ENCODE data around the gene ALG2.
"Not testable (repeated sequence)": the region's sequence is repeated elsewhere in the genome, so short reads cannot be mapped to it uniquely, and the experiment has no call there.

ALG2 gene

GRCh38 chr9:99239341-99240060 lies 17.8 kb upstream of the ALG2 start:
- DNase-seq: no peak

GRCh38 chr9:99238331-99238730 lies 16.6 kb upstream of the ALG2 start:
- no peak for DNase-seq

DNA sequence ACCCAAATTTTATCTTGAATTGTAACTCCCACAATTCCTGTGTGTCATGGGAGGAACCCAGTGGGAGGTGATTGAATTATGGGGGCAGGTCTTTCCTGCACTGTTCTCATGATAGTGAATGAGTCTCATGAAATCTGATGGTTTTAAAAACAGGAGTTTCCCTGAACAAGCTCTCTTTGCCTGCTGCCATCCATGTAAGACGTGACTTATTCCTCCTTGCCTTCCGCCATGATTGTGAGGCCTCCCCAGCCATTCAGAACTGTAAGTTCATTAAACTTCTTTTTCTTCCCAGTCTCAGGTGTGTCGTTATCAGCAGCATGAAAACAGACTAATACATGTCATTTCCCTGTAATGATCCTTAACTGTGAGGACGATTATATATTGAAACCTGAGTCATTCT lies 16.1 kb upstream of the ALG2 start:
- DNase-seq: not testable (repeated sequence)

GRCh38 chr9:99237356-99237755 lies 15.6 kb upstream of the ALG2 start:
- DNase-seq: no peak

GRCh38 chr9:99235926-99236634 lies 14.3 kb upstream of the ALG2 start:
- no peak for DNase-seq

GRCh38 chr9:99235069-99235468 lies 13.3 kb upstream of the ALG2 start:
- DNase-seq: no peak

GRCh38 chr9:99234618-99235017 lies 12.9 kb upstream of the ALG2 start:
- no peak for DNase-seq

DNA sequence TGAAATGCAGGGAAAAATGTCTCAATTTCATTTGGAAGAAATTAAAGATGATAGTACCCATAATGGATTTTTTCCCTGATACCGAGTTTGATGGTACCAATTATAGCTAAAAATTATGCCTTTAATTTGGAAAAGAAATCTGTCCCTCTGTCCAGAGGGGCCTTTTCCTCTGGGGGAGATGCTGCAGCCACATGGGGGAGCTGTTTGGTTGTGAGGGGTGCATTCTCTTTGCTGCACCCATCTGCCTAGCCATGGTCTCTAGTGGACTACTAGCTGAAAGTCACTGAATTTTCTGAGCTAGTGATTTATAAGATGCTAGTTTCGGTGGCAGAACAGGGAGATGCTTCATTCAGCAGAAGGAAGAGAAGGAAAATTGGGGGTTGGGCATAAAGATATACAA lies 10.0 kb upstream of the ALG2 start:
- no peak for DNase-seq

DNA sequence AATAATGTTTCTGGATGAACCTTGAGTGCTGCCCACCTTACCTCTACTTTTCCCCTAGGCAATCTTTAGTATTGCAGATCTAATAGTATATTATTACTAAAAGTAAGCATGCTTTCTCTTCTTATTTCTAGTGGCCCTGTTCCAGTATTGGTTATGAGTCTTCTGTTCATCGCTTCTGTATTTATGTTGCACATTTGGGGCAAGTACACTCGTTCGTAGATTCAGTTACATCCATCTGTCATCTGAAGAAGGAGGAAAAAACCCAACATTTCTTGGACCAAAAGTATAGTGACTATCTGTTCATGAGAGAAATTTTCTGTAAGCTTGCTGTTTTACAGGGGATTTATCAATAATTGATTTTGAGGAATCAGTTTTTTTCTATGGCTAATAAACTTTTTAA lies 8.5 kb upstream of the ALG2 start:
- no peak for DNase-seq

GRCh38 chr9:99226054-99226453 lies 4.3 kb upstream of the ALG2 start:
- no peak for DNase-seq

GRCh38 chr9:99224445-99224844 lies 2.7 kb upstream of the ALG2 start:
- no peak for DNase-seq

DNA sequence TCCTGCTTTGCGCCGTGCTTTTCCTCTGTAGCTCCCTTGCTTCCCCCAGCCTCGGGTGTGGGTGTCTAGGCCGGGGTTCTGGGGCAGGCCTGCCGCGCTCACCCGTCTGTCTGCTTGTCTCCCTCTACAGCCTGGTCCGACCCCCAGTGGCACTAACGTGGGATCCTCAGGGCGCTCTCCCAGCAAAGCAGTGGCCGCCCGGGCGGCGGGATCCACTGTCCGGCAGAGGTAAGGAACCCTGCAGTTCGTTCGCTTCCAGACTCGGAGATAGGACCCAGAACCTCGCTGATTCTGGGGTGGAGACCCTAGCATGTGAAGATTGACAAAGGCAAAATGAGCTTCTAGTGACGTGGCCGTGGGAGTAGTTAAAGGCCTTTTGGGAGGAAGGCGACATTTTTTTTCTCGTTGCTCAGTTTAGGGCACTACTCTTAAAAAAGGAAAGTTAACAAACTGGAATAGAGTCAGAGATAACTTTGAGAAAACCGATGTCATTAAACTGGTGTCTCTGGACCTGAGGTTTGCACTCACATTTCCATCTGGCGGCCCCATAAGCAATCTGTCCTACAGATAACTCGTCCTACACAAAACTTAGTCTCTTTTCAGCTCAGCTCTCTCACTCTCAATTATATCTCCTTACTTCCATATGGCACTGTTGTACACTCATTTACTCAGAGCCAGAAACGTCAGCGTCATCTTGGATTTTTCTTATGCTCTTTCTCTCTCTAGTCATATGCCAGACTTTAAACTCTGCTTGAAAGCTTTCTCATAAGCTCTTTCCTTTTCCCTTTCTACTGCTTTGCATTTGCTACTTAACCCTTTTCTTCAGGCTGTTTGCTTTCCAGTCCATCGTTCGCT lies 901 bp upstream of the ALG2 start:
- no peak for DNase-seq

DNA sequence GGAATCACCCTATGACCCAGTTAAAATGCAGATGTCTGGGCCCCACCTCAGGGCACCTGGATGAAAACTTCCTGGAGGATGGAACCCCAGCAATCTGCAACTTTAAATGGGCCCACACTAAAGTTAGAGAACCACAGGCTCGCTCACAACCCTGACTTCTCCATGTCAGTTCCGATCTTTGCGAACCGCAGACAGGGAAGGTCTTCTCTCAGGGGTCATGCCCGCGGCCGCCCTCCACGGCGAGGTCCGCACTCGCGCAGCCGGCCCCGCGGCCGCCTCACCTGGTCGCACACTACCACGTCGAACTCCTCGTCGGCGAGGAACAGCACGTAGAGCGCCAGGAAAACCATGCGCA lies 499 bp downstream of the ALG2 start:
- no peak for DNase-seq

GRCh38 chr9:99220011-99220410 lies 1.7 kb downstream of the ALG2 start:
- no peak for DNase-seq

DNA sequence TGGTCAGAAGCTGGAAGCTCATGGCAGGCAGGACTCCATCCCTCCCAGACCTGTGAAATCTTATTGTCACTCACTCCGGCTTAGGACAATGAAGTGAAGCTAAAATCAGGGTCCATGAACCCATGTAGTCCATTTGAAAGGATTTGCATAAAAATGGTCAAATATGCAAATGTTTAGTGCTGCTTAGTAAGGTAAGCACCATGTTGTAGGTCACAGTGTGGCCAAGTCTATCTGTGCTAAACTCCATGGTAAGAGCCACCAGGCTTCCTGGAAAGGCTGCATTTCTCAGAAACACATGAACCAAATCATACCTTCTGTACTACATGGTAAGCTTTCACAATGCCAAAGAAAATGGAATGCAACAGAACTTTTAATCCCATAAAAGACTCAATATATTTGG lies 5.7 kb downstream of the ALG2 start:
- no peak for DNase-seq

DNA sequence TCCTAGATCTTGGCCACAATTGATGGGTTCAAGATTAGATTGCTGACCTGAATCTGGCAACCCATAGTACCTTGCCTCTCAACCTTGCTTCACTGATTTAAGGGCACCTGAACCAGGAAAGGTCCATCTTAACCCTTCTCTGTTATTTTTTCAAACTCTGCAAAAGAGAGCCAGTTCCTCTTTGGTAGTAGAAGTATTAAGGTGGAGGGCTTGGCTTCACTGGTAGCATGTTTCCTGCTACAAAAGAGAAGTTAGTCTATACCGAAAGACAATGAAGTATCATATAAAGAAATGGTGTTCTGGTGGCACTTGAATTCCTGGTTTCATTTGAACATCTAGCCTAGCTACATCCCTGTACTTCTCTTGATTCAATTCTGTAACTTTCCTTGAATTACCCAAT lies 8.5 kb downstream of the ALG2 start:
- DNase-seq: no peak

DNA sequence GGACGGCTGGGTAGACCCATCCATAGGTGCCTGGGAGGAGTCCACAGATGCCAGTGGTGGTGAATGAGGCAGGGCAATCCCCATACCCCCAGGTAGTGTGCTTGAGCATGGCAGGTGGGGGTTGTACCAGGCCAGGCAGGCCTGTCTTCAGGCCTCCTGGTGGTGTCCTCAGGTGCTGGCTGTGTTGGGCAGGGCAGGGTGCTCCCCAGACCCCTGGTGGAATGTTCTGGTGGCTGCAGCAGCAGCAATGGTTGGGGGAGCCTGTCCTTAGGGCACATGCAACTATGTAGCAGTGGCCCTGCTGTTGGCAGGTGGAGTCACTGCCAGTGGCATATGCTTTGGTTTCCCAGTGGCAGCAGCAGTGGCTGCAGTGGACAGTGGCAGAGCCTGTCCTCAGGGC lies 10.0 kb downstream of the ALG2 start:
- DNase-seq: no peak

GRCh38 chr9:99210572-99210971 lies 11.2 kb downstream of the ALG2 start:
- DNase-seq: no peak

DNA sequence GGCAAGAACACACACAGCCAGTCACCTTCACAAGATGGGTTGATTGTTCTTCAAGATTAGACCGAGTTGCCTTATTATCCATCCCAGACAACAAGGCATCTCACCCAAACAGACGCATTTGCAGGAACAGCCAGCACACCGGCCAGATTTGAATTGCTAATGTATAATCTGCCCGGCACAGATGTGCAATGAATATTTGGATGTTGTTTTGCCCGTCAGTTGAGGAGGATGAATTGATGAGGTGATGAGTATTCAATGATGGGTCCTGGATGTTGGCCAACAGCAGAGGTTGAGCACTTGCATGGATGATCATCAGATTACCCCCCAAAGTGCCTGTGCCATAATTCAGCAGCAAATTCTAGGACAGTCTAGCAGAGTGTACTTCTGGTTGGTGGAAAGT lies 20.1 kb downstream of the ALG2 start:
- no peak for DNase-seq

- no peak for DNase-seq
Observed at GRCh38 chr9:99199938-99200539, 21.7 kb downstream of the ALG2 start.

DNA sequence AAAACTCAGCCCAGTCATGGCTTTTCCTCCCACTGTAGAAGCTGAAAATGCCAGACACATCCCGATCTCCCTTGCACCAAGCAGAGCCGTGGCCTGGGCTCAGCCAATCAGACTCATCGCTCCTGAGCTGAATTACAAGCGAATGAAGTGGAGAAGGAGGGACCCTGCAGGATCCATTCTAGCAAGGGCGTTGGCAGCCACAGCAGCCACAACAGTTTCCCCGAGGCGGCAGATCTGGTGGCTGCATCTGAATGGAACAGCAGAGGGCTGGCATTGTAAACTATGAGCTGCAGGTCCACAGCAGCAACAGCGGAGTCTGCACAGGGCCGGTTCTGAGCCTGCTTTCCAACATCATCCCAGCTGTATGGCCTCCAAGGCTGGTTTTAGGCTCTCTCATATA lies 23.8 kb downstream of the ALG2 start:
- no peak for DNase-seq

GRCh38 chr9:99197124-99197630 lies 24.6 kb downstream of the ALG2 start:
- no peak for DNase-seq

- DNase-seq: not testable (repeated sequence)
Observed at GRCh38 chr9:99196484-99196883, 25.3 kb downstream of the ALG2 start.
